Esophagus muscularis mucosa (tissue), 3 donors: ENCODE results near the gene RAD51B.

ENCODE experiments used
- CTCF ChIP-seq, 3 experiments: fragments of 200-600 bp in 2 of 3; fragments of 450-650 bp in 1 of 3; sonication (generic) in 2 of 3; IDR thresholded peaks; one replicate each; pipeline ENCODE4 v1.5.1; 2017 to 2019; ENCODE audit warnings: antibody characterized with exemption in 3 of 3, mild to moderate bottlenecking in 2 of 3, moderate library complexity in 1 of 3
- POLR2A ChIP-seq: fragments of 450-650 bp; IDR thresholded peaks from one replicate; pipeline ENCODE4 v1.6.1; 2017; ENCODE audit warnings: antibody characterized with exemption, moderate library complexity, mild to moderate bottlenecking, low read depth

GRCh38 chr14:68576031-68576430 lies 756.5 kb downstream of the RAD51B start:
- TF ChIP-seq CTCF (IDR thresholded peaks at IDR 0.05) (no peak), POLR2A (no peak)
